Neural progenitor cell (in vitro differentiated cells): ENCODE measurements around the gene SLC2A6.

ENCODE experiments used
- EZH2 ChIP-seq: fragments of 200-600 bp; sonication (generic); IDR thresholded peaks from 2 replicates; pipeline ENCODE4 v1.6.1; 2017; ENCODE audit warnings: antibody characterized with exemption, mild to moderate bottlenecking, moderate library complexity
- TF ChIP-seq, protein P1 (sequence below): fragments of 200-600 bp; sonication (generic); IDR thresholded peaks from 2 replicates; pipeline ENCODE4 v1.5.1; 2017; ENCODE audit warnings: antibody characterized with exemption, mild to moderate bottlenecking

DNA sequence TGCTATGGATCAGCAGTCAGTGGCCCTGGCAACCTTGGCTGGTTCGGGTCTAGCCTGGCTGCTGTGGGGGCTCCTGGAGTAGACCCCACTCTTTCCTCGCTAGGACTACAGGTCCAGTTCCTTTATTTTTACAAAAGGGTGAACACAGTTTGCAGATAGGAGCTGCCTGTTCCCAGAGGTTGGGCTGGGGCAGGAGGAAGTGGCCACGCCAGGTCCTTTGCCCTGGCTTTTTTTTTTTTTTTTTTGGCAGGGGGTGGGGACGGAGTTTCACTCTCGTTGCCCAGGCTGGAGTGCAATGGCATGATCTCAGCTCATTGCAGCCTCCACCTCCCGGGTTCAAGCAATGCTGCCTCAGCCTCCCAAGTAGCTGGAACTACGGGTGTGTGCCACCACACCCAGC is 7.9 kb downstream of the SLC2A6 start:
- TF ChIP-seq, protein P1, sequence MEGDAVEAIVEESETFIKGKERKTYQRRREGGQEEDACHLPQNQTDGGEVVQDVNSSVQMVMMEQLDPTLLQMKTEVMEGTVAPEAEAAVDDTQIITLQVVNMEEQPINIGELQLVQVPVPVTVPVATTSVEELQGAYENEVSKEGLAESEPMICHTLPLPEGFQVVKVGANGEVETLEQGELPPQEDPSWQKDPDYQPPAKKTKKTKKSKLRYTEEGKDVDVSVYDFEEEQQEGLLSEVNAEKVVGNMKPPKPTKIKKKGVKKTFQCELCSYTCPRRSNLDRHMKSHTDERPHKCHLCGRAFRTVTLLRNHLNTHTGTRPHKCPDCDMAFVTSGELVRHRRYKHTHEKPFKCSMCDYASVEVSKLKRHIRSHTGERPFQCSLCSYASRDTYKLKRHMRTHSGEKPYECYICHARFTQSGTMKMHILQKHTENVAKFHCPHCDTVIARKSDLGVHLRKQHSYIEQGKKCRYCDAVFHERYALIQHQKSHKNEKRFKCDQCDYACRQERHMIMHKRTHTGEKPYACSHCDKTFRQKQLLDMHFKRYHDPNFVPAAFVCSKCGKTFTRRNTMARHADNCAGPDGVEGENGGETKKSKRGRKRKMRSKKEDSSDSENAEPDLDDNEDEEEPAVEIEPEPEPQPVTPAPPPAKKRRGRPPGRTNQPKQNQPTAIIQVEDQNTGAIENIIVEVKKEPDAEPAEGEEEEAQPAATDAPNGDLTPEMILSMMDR, result no peak
- no peak for TF ChIP-seq EZH2
